HG03103 (cell line): ENCODE measurements around the gene C1orf115.
A peak's percentile ranks its signal among the peaks of the same experiment; 100 is the strongest.

Source experiments
- ATAC-seq: cut with Tn5 transposase; IDR thresholded peaks from one replicate; pipeline ENCODE4 v1.9.1; 2021; ENCODE audit warnings: low read depth; ENCODE audit not compliant: unreplicated experiment

C1orf115 gene

GRCh38 chr1:220692436-220693228 lies 2.5 kb downstream of the C1orf115 start:
- no peak for ATAC-seq

- ATAC-seq: no peak
Measured at GRCh38 chr1:220694866-220695382, 4.8 kb downstream of the C1orf115 start.

GRCh38 chr1:220695426-220695825 lies 5.3 kb downstream of the C1orf115 start:
- ATAC-seq: no peak

- no peak for ATAC-seq
Measured at GRCh38 chr1:220696226-220696862, 6.2 kb downstream of the C1orf115 start.

GRCh38 chr1:220696863-220697231 lies 6.7 kb downstream of the C1orf115 start:
- no peak for ATAC-seq

- no peak for ATAC-seq
Measured at GRCh38 chr1:220697326-220697725, 7.2 kb downstream of the C1orf115 start.

GRCh38 chr1:220698607-220699016 lies 8.4 kb downstream of the C1orf115 start:
- no peak for ATAC-seq

GRCh38 chr1:220699044-220699443 lies 8.9 kb downstream of the C1orf115 start:
- ATAC-seq: no peak

GRCh38 chr1:220700556-220701179 lies 10.5 kb downstream of the C1orf115 start:
- ATAC-seq: no peak

GRCh38 chr1:220701974-220702373 lies 11.8 kb downstream of the C1orf115 start:
- ATAC-seq: no peak

GRCh38 chr1:220702733-220703270 lies 12.6 kb downstream of the C1orf115 start:
- no peak for ATAC-seq

GRCh38 chr1:220703305-220703704 lies 13.1 kb downstream of the C1orf115 start:
- no peak for ATAC-seq

- no peak for ATAC-seq
Measured at GRCh38 chr1:220705782-220706181, 15.6 kb downstream of the C1orf115 start.

GRCh38 chr1:220706480-220706879 lies 16.3 kb downstream of the C1orf115 start:
- ATAC-seq: no peak

GRCh38 chr1:220707160-220707559 lies 17.0 kb downstream of the C1orf115 start:
- ATAC-seq: no peak

GRCh38 chr1:220708244-220708643 lies 18.1 kb downstream of the C1orf115 start:
- ATAC-seq: no peak

- no peak for ATAC-seq
Measured at GRCh38 chr1:220708936-220709801, 19.0 kb downstream of the C1orf115 start.

GRCh38 chr1:220710333-220710732 lies 20.2 kb downstream of the C1orf115 start:
- ATAC-seq: no peak

GRCh38 chr1:220711056-220711809 lies 21.1 kb downstream of the C1orf115 start:
- peak; percentile 85 for ATAC-seq
